Ishikawa (cell line): ENCODE results near the gene BEGAIN.

Experiments
- CEBPB ChIP-seq: IDR thresholded peaks from 2 replicates; pipeline ENCODE4 v1.6.1; 2012
- CREB1 ChIP-seq: IDR thresholded peaks from 2 replicates; pipeline ENCODE4 v1.6.1; 2012; ENCODE audit warnings: low read depth
- EGR1 ChIP-seq: IDR thresholded peaks from 2 replicates; pipeline ENCODE4 v1.6.1; 2012
- EP300 ChIP-seq: IDR thresholded peaks from 2 replicates; pipeline ENCODE4 v1.6.1; 2012; ENCODE audit warnings: borderline replicate concordance
- FOXM1 ChIP-seq: IDR thresholded peaks from 2 replicates; pipeline ENCODE4 v1.6.1; 2012; ENCODE audit warnings: low read depth, borderline replicate concordance
- NFIC ChIP-seq: IDR thresholded peaks from 2 replicates; pipeline ENCODE4 v1.6.1; 2012
- RAD21 ChIP-seq: IDR thresholded peaks from 2 replicates; pipeline ENCODE4 v1.6.1; 2012; ENCODE audit warnings: low read depth
- TAF1 ChIP-seq: IDR thresholded peaks from 2 replicates; pipeline ENCODE4 v1.6.1; 2012; ENCODE audit warnings: low read depth, mild to moderate bottlenecking
- TCF12 ChIP-seq: IDR thresholded peaks from 2 replicates; pipeline ENCODE4 v1.6.1; 2012; ENCODE audit warnings: low read depth
- TEAD4 ChIP-seq: IDR thresholded peaks from 2 replicates; pipeline ENCODE4 v1.6.1; 2012
- YY1 ChIP-seq: IDR thresholded peaks from 2 replicates; pipeline ENCODE4 v1.6.1; 2012; ENCODE audit warnings: low read depth
- ZBTB7A ChIP-seq: IDR thresholded peaks from 2 replicates; pipeline ENCODE4 v1.6.1; 2012; ENCODE audit warnings: low read depth
- TF ChIP-seq, protein P1 (sequence below): IDR thresholded peaks from 2 replicates; pipeline ENCODE4 v1.6.1; 2012
- TF ChIP-seq, protein P2 (sequence below): IDR thresholded peaks from 2 replicates; pipeline ENCODE4 v1.6.1; 2012
- TF ChIP-seq, protein P3 (sequence below): IDR thresholded peaks from 2 replicates; pipeline ENCODE4 v1.6.1; 2012; ENCODE audit warnings: low read depth, mild to moderate bottlenecking

BEGAIN gene

DNA sequence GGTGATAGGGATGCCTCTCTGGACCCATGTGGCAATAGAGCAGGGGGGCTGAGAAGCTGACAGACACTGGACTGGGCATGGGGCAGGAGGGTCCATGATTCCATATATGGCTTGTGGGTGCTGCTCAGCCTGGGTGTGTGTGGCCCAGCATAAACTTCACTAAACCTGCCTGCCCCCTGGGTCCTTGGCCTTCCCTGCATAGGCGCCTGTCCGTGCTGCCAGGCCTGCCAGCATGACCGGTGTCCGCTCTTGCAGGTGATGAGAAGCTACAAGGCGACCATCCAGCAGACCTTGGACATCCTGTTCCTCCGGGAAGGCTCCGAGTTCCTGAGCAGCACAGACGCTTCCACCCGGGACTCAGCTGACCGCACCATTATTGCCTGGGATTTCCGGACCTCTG, 61.6 kb downstream of the BEGAIN start:
- TF ChIP-seq CEBPB (no peak), EP300 (no peak), TAF1 (no peak), TCF12 (no peak), NFIC (no peak), ZBTB7A (no peak), TEAD4 (no peak), CREB1 (no peak), FOXM1 (no peak), YY1 (no peak), EGR1 (no peak), RAD21 (no peak)
- TF ChIP-seq, protein P1, sequence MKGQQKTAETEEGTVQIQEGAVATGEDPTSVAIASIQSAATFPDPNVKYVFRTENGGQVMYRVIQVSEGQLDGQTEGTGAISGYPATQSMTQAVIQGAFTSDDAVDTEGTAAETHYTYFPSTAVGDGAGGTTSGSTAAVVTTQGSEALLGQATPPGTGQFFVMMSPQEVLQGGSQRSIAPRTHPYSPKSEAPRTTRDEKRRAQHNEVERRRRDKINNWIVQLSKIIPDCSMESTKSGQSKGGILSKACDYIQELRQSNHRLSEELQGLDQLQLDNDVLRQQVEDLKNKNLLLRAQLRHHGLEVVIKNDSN, result no peak
- TF ChIP-seq, protein P2, sequence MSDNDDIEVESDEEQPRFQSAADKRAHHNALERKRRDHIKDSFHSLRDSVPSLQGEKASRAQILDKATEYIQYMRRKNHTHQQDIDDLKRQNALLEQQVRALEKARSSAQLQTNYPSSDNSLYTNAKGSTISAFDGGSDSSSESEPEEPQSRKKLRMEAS, result no peak
- TF ChIP-seq, protein P3, sequence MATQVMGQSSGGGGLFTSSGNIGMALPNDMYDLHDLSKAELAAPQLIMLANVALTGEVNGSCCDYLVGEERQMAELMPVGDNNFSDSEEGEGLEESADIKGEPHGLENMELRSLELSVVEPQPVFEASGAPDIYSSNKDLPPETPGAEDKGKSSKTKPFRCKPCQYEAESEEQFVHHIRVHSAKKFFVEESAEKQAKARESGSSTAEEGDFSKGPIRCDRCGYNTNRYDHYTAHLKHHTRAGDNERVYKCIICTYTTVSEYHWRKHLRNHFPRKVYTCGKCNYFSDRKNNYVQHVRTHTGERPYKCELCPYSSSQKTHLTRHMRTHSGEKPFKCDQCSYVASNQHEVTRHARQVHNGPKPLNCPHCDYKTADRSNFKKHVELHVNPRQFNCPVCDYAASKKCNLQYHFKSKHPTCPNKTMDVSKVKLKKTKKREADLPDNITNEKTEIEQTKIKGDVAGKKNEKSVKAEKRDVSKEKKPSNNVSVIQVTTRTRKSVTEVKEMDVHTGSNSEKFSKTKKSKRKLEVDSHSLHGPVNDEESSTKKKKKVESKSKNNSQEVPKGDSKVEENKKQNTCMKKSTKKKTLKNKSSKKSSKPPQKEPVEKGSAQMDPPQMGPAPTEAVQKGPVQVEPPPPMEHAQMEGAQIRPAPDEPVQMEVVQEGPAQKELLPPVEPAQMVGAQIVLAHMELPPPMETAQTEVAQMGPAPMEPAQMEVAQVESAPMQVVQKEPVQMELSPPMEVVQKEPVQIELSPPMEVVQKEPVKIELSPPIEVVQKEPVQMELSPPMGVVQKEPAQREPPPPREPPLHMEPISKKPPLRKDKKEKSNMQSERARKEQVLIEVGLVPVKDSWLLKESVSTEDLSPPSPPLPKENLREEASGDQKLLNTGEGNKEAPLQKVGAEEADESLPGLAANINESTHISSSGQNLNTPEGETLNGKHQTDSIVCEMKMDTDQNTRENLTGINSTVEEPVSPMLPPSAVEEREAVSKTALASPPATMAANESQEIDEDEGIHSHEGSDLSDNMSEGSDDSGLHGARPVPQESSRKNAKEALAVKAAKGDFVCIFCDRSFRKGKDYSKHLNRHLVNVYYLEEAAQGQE, result no peak

DNA sequence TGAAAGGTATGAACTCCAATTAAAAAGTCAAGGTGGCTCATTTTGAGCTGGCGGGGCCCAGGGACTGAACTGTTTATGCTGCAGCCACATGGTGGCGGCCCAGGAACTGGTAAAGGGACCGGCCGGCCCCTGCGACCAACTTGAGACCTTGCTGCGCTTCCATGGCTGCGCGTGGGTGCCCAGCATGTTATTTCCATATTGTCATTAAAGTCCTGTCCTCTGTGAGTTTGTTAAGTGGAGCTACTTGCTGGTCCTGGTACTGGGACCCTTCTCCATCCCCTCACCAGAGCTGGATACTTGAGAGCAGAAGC, 62.3 kb downstream of the BEGAIN start:
- TF ChIP-seq RAD21 (peak; percentile 23; the same call in 1 of the 2 replicates), FOXM1 (no peak)
- TF ChIP-seq, protein P2, result no peak

DNA sequence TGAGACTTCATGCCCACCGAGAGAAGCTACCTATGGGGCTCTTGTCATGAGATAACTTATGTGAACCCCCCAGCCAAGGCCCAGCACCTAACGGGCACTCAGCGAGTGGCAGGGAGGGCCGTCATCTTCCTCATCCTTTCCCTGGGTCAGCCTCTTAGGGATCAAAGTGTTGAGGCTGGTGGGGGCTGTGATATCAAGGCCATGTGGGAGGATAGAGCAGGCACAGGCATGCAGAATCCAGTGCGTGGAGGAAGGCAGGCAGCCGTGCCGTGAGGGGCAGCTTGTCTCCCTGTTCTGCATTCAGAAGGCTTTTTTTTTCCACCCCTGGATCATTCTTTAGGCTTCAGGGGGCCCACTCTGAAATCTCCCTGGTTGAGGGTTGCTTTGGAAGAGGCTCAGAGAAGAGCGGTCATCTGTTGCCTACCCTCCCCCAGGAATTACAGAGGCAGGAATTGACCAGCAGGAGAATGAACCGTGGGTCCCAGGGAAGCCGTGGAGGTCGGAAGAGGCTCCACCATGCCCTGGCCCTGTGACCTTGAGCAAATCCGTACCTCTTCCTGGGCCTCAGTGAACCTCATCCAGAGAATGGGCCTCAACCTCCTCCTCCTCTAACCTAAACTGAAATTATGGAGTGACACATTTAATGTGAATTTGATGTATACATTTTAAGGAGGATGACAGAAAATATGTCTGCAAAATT, 62.8 kb downstream of the BEGAIN start:
- TF ChIP-seq, protein P2, result no peak
- TF ChIP-seq YY1, result no peak
- no peak for TF ChIP-seq FOXM1
- no peak for TF ChIP-seq CEBPB
- no peak for TF ChIP-seq TEAD4
- TF ChIP-seq NFIC, result no peak
- no peak for TF ChIP-seq TAF1
- TF ChIP-seq, protein P3, result no peak

GRCh38 chr14:100523843-100524169, 63.4 kb downstream of the BEGAIN start:
- no peak for TF ChIP-seq EP300
- no peak for TF ChIP-seq EGR1
- TF ChIP-seq, protein P1, result no peak
- TF ChIP-seq, protein P3, result no peak
- no peak for TF ChIP-seq FOXM1
- no peak for TF ChIP-seq ZBTB7A
- TF ChIP-seq CREB1, result no peak
- TF ChIP-seq, protein P2, result no peak
- no peak for TF ChIP-seq TEAD4
- no peak for TF ChIP-seq NFIC
- TF ChIP-seq RAD21, result no peak
- no peak for TF ChIP-seq TCF12
- no peak for TF ChIP-seq TAF1
- no peak for TF ChIP-seq CEBPB
- no peak for TF ChIP-seq YY1
